C4-2B (cell line): ENCODE data around the gene BSN.

Experiments
- ZFX ChIP-seq: fragments of 450-650 bp; IDR thresholded peaks from 2 replicates; pipeline ENCODE4 v1.6.1; 2017
- TF ChIP-seq, protein P1 (sequence below): fragments of 450-650 bp; conservative IDR thresholded peaks from 2 replicates; pipeline ENCODE4 v1.5.1; 2017; ENCODE audit warnings: mild to moderate bottlenecking

- TF ChIP-seq, protein P1, sequence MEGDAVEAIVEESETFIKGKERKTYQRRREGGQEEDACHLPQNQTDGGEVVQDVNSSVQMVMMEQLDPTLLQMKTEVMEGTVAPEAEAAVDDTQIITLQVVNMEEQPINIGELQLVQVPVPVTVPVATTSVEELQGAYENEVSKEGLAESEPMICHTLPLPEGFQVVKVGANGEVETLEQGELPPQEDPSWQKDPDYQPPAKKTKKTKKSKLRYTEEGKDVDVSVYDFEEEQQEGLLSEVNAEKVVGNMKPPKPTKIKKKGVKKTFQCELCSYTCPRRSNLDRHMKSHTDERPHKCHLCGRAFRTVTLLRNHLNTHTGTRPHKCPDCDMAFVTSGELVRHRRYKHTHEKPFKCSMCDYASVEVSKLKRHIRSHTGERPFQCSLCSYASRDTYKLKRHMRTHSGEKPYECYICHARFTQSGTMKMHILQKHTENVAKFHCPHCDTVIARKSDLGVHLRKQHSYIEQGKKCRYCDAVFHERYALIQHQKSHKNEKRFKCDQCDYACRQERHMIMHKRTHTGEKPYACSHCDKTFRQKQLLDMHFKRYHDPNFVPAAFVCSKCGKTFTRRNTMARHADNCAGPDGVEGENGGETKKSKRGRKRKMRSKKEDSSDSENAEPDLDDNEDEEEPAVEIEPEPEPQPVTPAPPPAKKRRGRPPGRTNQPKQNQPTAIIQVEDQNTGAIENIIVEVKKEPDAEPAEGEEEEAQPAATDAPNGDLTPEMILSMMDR, result no peak
- TF ChIP-seq ZFX, result no peak
Measured at GRCh38 chr3:49518016-49518415, 36.3 kb upstream of the BSN start.
